ENCODE results near the gene SNRNP25. TPM values are rescaled to one million over a fixed set of nuclear protein-coding genes. Genes with fewer than 3 reads are reported as not detected.

Gene SNRNP25
- total RNA-seq, 1 experiment from 2014 or later, result 21.2 TPM

DNA sequence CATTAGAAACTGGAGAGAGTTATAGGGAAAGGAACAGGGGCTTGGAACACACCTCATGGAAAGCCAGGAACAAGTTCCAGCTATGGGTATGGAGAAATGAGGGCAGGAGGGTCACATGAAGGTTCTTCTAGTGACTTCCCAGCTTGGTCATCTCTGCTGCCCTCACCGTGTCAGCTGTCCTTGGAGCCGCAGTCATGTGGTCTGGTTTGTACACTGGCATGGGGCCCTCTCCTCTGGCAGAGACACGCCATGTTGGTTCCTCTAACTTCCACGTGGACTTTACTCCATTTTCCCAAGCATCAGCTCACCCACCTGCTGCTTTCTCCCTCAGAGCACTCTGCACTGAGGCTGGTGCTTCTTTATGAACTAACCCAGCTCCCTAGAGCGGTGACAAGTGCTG lies 50.7 kb downstream of the SNRNP25 start:
- no TSS peak for BruUV-seq (replicated peaks)
- POLR2A ChIA-PET, result no interaction called here
- intact Hi-C loops (cut with micrococcal nuclease), result no loop called here
- TF ChIP-seq CTCF (IDR thresholded peaks at IDR 0.05; ENCODE audit: unreplicated experiment), result no peak
- no peaks in the 10 kb centered on the region for H3K9me3 Mint-ChIP-seq (ENCODE audit: unreplicated experiment)
- CTCF ChIA-PET, result interaction anchor here (0.6 to 6.2 kb wide), 8 partner anchors 8 to 258 kb away, joined by 3 to 65 read pairs (median 10); no protein-coding TSS in a partner anchor
- no peak overlapping the region for H3K4me3 Mint-ChIP-seq (ENCODE audit: unreplicated experiment)
- H3K4me1 Mint-ChIP-seq (ENCODE audit: insufficient read depth, unreplicated experiment), result no peaks in the 10 kb centered on the region
- H3K27ac Mint-ChIP-seq (ENCODE audit: low read depth, unreplicated experiment), result no peak overlapping the region
- H3K27me3 Mint-ChIP-seq (ENCODE audit: insufficient read depth, unreplicated experiment), result no peaks in the 10 kb centered on the region
- no peak for DNase-seq (ENCODE audit: unreplicated experiment)
- H3K36me3 Mint-ChIP-seq (ENCODE audit: insufficient read depth, unreplicated experiment), result peaks cover 69% of the 10 kb centered on the region

DNA sequence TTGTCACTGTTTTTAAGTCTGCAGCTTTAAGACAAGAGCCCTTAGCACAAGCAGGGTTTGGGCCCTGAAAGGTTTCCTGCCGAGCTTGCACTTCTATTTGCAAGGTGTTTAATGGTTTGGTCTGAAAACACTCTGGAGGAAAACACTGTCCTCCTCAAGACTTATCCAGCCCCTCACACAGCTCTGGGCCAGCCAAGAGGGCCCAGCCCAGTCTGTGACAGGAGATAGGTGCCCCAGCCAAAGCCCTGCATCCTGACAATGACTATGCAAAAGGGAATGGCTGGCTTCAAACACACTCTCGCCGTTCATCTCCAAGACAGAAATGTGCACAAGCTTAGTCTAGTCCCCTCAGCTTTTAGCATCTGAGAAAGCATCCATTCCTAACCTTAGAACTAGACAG lies 51.3 kb downstream of the SNRNP25 start:
- Mint-ChIP-seq H3K27ac (ENCODE audit: low read depth, unreplicated experiment) (no peak overlapping the region), H3K9me3 (ENCODE audit: unreplicated experiment) (no peaks in the 10 kb centered on the region), H3K36me3 (ENCODE audit: insufficient read depth, unreplicated experiment) (peaks cover 69% of the 10 kb centered on the region), H3K27me3 (ENCODE audit: insufficient read depth, unreplicated experiment) (no peaks in the 10 kb centered on the region), H3K4me1 (ENCODE audit: insufficient read depth, unreplicated experiment) (no peaks in the 10 kb centered on the region), H3K4me3 (ENCODE audit: unreplicated experiment) (no peak overlapping the region)
- no peak for DNase-seq (ENCODE audit: unreplicated experiment)
- intact Hi-C loops (cut with micrococcal nuclease), result no loop called here
- ChIA-PET CTCF (interaction anchor here (0.6 to 6.2 kb wide), 10 partner anchors 9 to 257 kb away, joined by 3 to 65 read pairs (median 10); partner anchors contain the start of gene HBQ1), POLR2A (no interaction called here)
- TF ChIP-seq CTCF (IDR thresholded peaks at IDR 0.05; ENCODE audit: unreplicated experiment), result no peak
- BruUV-seq (replicated peaks), result no TSS peak

DNA sequence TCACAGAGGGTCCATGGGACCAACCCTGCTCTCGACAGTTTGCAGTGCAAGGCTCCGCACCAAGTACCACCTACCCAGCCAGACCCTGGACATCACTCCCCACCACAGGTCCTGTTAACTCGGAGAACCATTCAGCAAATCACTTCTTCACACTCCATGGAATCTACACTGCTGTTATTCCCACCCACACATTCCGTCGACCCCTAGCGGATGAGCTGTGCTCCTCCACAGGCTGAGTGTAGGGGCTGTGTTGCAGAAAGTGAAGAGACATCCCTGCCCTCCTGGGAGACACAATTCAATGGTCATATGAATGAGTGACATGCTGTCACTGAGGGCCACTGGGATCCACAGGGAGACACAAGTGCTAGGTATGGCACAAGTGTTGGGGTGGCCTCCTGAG lies 51.9 kb downstream of the SNRNP25 start:
- ChIA-PET CTCF (interaction anchor here (0.6 to 6.2 kb wide), 10 partner anchors 9 to 257 kb away, joined by 3 to 65 read pairs (median 10); partner anchors contain the start of gene HBQ1), POLR2A (interaction anchor here (1.2 kb wide), 1 partner anchor 78 kb away, joined by 3 read pairs; no protein-coding TSS in a partner anchor)
- no peaks in the 10 kb centered on the region for H3K27me3 Mint-ChIP-seq (ENCODE audit: insufficient read depth, unreplicated experiment)
- intact Hi-C loops (cut with micrococcal nuclease), result no loop called here
- H3K27ac Mint-ChIP-seq (ENCODE audit: low read depth, unreplicated experiment), result no peak overlapping the region
- H3K36me3 Mint-ChIP-seq (ENCODE audit: insufficient read depth, unreplicated experiment), result peaks cover 72% of the 10 kb centered on the region
- DNase-seq (ENCODE audit: unreplicated experiment), result no peak
- BruUV-seq (replicated peaks), result no TSS peak
- H3K4me1 Mint-ChIP-seq (ENCODE audit: insufficient read depth, unreplicated experiment), result no peaks in the 10 kb centered on the region
- TF ChIP-seq CTCF (IDR thresholded peaks at IDR 0.05; ENCODE audit: unreplicated experiment), result no peak
- H3K9me3 Mint-ChIP-seq (ENCODE audit: unreplicated experiment), result no peaks in the 10 kb centered on the region
- H3K4me3 Mint-ChIP-seq (ENCODE audit: unreplicated experiment), result no peak overlapping the region

- intact Hi-C loops (cut with micrococcal nuclease), result loop anchor here (1.0 kb wide), 2 partner anchors 75 to 256 kb away; no protein-coding TSS in a partner anchor
- Mint-ChIP-seq H3K4me3 (ENCODE audit: unreplicated experiment) (no peak overlapping the region), H3K27ac (ENCODE audit: low read depth, unreplicated experiment) (peak overlapping the region; percentile 36), H3K27me3 (ENCODE audit: insufficient read depth, unreplicated experiment) (no peaks in the 10 kb centered on the region), H3K36me3 (ENCODE audit: insufficient read depth, unreplicated experiment) (peaks cover 75% of the 10 kb centered on the region), H3K4me1 (ENCODE audit: insufficient read depth, unreplicated experiment) (no peaks in the 10 kb centered on the region), H3K9me3 (ENCODE audit: unreplicated experiment) (no peaks in the 10 kb centered on the region)
- peak; percentile 78 for TF ChIP-seq CTCF (IDR thresholded peaks at IDR 0.05; ENCODE audit: unreplicated experiment)
- no TSS peak for BruUV-seq (replicated peaks)
- CTCF ChIA-PET, result interaction anchor here (0.6 to 6.2 kb wide), 32 partner anchors 11 to 1017 kb away, joined by 3 to 65 read pairs (median 4); partner anchors contain the start of gene HBQ1
- DNase-seq (ENCODE audit: unreplicated experiment), result peak; percentile 73
- POLR2A ChIA-PET, result interaction anchor here (0.8 to 1.5 kb wide), 7 partner anchors 11 to 255 kb away, joined by 3 to 6 read pairs (median 3); partner anchors contain the start of gene RHBDF1
These were observed 53.1 kb downstream of the SNRNP25 start for GRCh38 chr16:106623-107324.

Small RNA genes lying within 50 kb of the gene (microRNA-seq; reads per million reads assigned to microRNA genes)
- gene MIR6859-4, result not detected

Other genes with a start within 250 kb of the SNRNP25 start
- gene POLR3K, start 220 bp upstream of the SNRNP25 start, total RNA-seq (2022), result 14.8 and 19.2 TPM in 2 replicates
- gene RHBDF1, start 18.8 kb downstream of the SNRNP25 start, total RNA-seq (2022), result 26.3 and 30.0 TPM in 2 replicates
- 62.8 and 66.1 TPM in 2 replicates for gene MPG, start 24.4 kb downstream of the SNRNP25 start, total RNA-seq (2022)
- gene NPRL3, start 84.8 kb downstream of the SNRNP25 start, total RNA-seq (2022), result 34.9 and 45.2 TPM in 2 replicates
- not detected in 2 replicates for gene HBZ, start 98.8 kb downstream of the SNRNP25 start, total RNA-seq (2022)
- gene HBM, start 112.2 kb downstream of the SNRNP25 start, total RNA-seq (2022), result not detected in 2 replicates
- gene HBA2, start 119.0 kb downstream of the SNRNP25 start, total RNA-seq (2022), result not detected in 2 replicates
- 2.2 and 2.9 TPM in 2 replicates for gene HBA1, start 122.9 kb downstream of the SNRNP25 start, total RNA-seq (2022)
- gene HBQ1, start 126.6 kb downstream of the SNRNP25 start, total RNA-seq (2022), result not detected in 2 replicates
- gene LUC7L, start 175.6 kb downstream of the SNRNP25 start, total RNA-seq (2022), result 58.9 and 74.1 TPM in 2 replicates
- 61.2 and 67.3 TPM in 2 replicates for gene FAM234A, start 181.0 kb downstream of the SNRNP25 start, total RNA-seq (2022)
- gene RGS11, start 222.1 kb downstream of the SNRNP25 start, total RNA-seq (2022), result 1.7 and 3.6 TPM in 2 replicates
- gene ARHGDIG, start 226.8 kb downstream of the SNRNP25 start, total RNA-seq (2022), result not detected in 2 replicates
- gene PDIA2, start 229.3 kb downstream of the SNRNP25 start, total RNA-seq (2022), result 0.56 TPM in 1 of 2 replicates, not detected in the other